HCT116 (cell line): Measurements from ENCODE around the gene TXNDC16. TPM values are rescaled to one million over a fixed set of nuclear protein-coding genes. Genes with fewer than 3 reads are reported as not detected.

Experiments
- ATAC-seq: fragments of 200-7000 bp; cut with Tn5 transposase; 2 replicates; pipeline ENCODE4 v1.9.1; 2020; ENCODE audit warnings: mild to moderate bottlenecking, moderate library complexity
- BruUV-seq: library from RNA; stranded (reverse); fragments of 400-500 nt; replicated peaks from 2 replicates; lab custom pipeline; 2021; lab: Mats Ljungman, UMichigan
- CTCF ChIA-PET: fragments of 300-600 bp; sonication (Branson Sonifier 250); formaldehyde crosslinking; loops from one replicate; lab custom pipeline; 2021; ENCODE audit warnings: antibody characterized with exemption; lab: Charles Lee
- POLR2A ChIA-PET: fragments of 300-600, 350-600 bp; sonication (Branson Sonifier 250); formaldehyde crosslinking; loops from one replicate; lab custom pipeline; 2021; ENCODE audit warnings: antibody characterized with exemption; lab: Charles Lee
- RAD21 ChIA-PET, 2 experiments: fragments of 300-600 bp; sonication (Branson Sonifier 250); formaldehyde crosslinking; loops; one replicate each; lab custom pipeline; 2023; ENCODE audit warnings: low total read pairs in 2 of 2; ENCODE audit not compliant: uncharacterized antibody in 2 of 2, unreplicated experiment in 2 of 2, low non-redundant PET in 1 of 2; lab: Charles Lee
- DNase-seq: peaks from one replicate; pipeline ENCODE4 v3.0.0-alpha.2; 2010; ENCODE audit warnings: low read depth, low spot score
- H2AFZ ChIP-seq: fragments of 200-600 bp; shearing (Covaris generic), sonication (generic); 2 replicates; pipeline ENCODE4 v1.6.1; 2017; ENCODE audit warnings: low read depth, mixed run types, mixed read lengths, antibody characterized with exemption, low read length; ENCODE audit not compliant: poor library complexity, severe bottlenecking
- H3K27ac ChIP-seq: 2 replicates; pipeline ENCODE4 v1.5.1; 2012; ENCODE audit warnings: low read depth, low read length
- H3K27me3 ChIP-seq: fragments of 200-600 bp; sonication (generic); 2 replicates; pipeline ENCODE4 v1.6.1; 2016; ENCODE audit warnings: mixed run types, low read length, mixed read lengths; ENCODE audit not compliant: insufficient read depth
- H3K36me3 ChIP-seq, 2 experiments: fragments of 200-500 bp in 1 of 2; fragments of 200-600 bp in 1 of 2; sonication (Bioruptor generic) in 1 of 2; sonication (generic) in 1 of 2; 2 replicates each; pipeline versions ENCODE4 v1.5.1 to v1.6.1; 2014 to 2016; ENCODE audit warnings: low read length in 2 of 2, inconsistent platforms in 1 of 2, mixed read lengths in 1 of 2, mixed run types in 1 of 2; ENCODE audit not compliant: insufficient read depth in 2 of 2, control insufficient read depth in 1 of 2
- H3K4me1 ChIP-seq, 2 experiments: fragments of 200-600 bp in 1 of 2; sonication (generic) in 1 of 2; 2 replicates each; pipeline versions ENCODE4 v1.5.1 to v1.6.1; 2012 to 2017; ENCODE audit warnings: low read length in 2 of 2, inconsistent platforms in 1 of 2, mild to moderate bottlenecking in 1 of 2, mixed read lengths in 1 of 2, mixed run types in 1 of 2, moderate library complexity in 1 of 2; ENCODE audit not compliant: insufficient read depth in 2 of 2, control insufficient read depth in 1 of 2
- H3K4me2 ChIP-seq: fragments of 200-600 bp; sonication (generic); 2 replicates; pipeline ENCODE4 v1.6.1; 2017; ENCODE audit warnings: mixed run types, low read length, mixed read lengths
- H3K4me3 ChIP-seq, 2 experiments: fragments of 200-600 bp in 1 of 2; sonication (generic) in 1 of 2; replicated peaks in 1 of 2; 2 replicates each; pipeline ENCODE4 v1.5.1; 2011 to 2016; ENCODE audit warnings: low read length in 2 of 2, control low read depth in 1 of 2, low read depth in 1 of 2, mild to moderate bottlenecking in 1 of 2, mixed read lengths in 1 of 2, mixed run types in 1 of 2
- H3K79me2 ChIP-seq: fragments of 200-600 bp; sonication (generic); 2 replicates; pipeline ENCODE4 v1.6.1; 2017; ENCODE audit warnings: mild to moderate bottlenecking, mixed run types, low read length, moderate library complexity, mixed read lengths; ENCODE audit not compliant: insufficient read depth
- H3K9ac ChIP-seq: fragments of 200-600 bp; sonication (generic); 2 replicates; pipeline ENCODE4 v1.6.1; 2016; ENCODE audit warnings: low read length, mixed read lengths
- H3K9me2 ChIP-seq: fragments of 200-600 bp; sonication (generic), shearing (Covaris generic); 2 replicates; pipeline ENCODE4 v1.6.1; 2017; ENCODE audit warnings: mixed run types, mild to moderate bottlenecking, moderate library complexity; ENCODE audit not compliant: insufficient read depth
- H3K9me3 ChIP-seq, 2 experiments: fragments of 200-500 bp in 1 of 2; fragments of 200-600 bp in 1 of 2; sonication (Bioruptor generic) in 1 of 2; sonication (generic) in 1 of 2; 2 replicates each; pipeline ENCODE4 v1.6.1; 2014 to 2017; ENCODE audit warnings: low read length in 2 of 2, mixed read lengths in 2 of 2, inconsistent platforms in 1 of 2, low read depth in 1 of 2, mild to moderate bottlenecking in 1 of 2, mixed run types in 1 of 2, moderate library complexity in 1 of 2; ENCODE audit not compliant: control insufficient read depth in 1 of 2, insufficient read depth in 1 of 2
- H4K20me1 ChIP-seq: fragments of 200-600 bp; sonication (generic), shearing (Covaris generic); 2 replicates; pipeline ENCODE4 v1.6.1; 2017; ENCODE audit warnings: mixed run types, mild to moderate bottlenecking, moderate library complexity; ENCODE audit not compliant: insufficient read depth
- EGR1 ChIP-seq: IDR thresholded peaks from 2 replicates; pipeline ENCODE4 v1.6.1; 2012; ENCODE audit warnings: low read depth
- ELF1 ChIP-seq: IDR thresholded peaks from 2 replicates; pipeline ENCODE4 v1.6.1; 2012; ENCODE audit warnings: low read depth, borderline replicate concordance
- EZH2 ChIP-seq: fragments of 200-600 bp; sonication (generic); IDR thresholded peaks from 2 replicates; pipeline ENCODE4 v1.6.1; 2017; ENCODE audit warnings: antibody characterized with exemption, mixed run types
- EZH2phosphoT487 ChIP-seq: fragments of 200-600 bp; IDR thresholded peaks from 2 replicates; pipeline ENCODE4 v1.6.1; 2018; ENCODE audit warnings: antibody characterized with exemption, borderline replicate concordance
- MAX ChIP-seq: IDR thresholded peaks from 2 replicates; pipeline ENCODE4 v1.6.1; 2012
- RAD21 ChIP-seq: IDR thresholded peaks from 2 replicates; pipeline ENCODE4 v1.6.1; 2012; ENCODE audit warnings: low read depth, mild to moderate bottlenecking
- REST ChIP-seq: IDR thresholded peaks from 2 replicates; pipeline ENCODE4 v1.6.1; 2012; ENCODE audit warnings: low read depth
- YY1 ChIP-seq: IDR thresholded peaks from 2 replicates; pipeline ENCODE4 v1.6.1; 2011; ENCODE audit warnings: low read length, low read depth, moderate library complexity, mild to moderate bottlenecking; ENCODE audit not compliant: insufficient replicate concordance; ENCODE audit errors: extremely low read depth
- ZNF274 ChIP-seq: fragments of 200-500 bp; sonication (Bioruptor generic); IDR thresholded peaks from 2 replicates; pipeline ENCODE4 v1.6.1; 2014; ENCODE audit warnings: mild to moderate bottlenecking, low read depth, low read length, inconsistent platforms
- intact Hi-C: fragments of 100-400 bp; cut with micrococcal nuclease; formaldehyde crosslinking; loops from 2 replicates; pipeline ENCODE4 v1.10.0; 2022
- total RNA-seq: library from RNA; stranded (reverse); gene quantifications from one replicate; pipeline ENCODE4 v1.2.1, GENCODE V29; 2021; ENCODE audit not compliant: unreplicated experiment

The TXNDC16 gene
- total RNA-seq, 1 experiment from 2014 or later = 2.7 TPM

GRCh38 chr14:52552063-52552988, at the start of gene TXNDC16, which contains the start of gene GPR137C (continued):
- no peak for TF ChIP-seq YY1
- no peak for TF ChIP-seq REST
- no peak for TF ChIP-seq RAD21
- TF ChIP-seq ELF1 = no peak
- no peak for TF ChIP-seq EZH2

GRCh38 chr14:52599974-52600373, 47.7 kb upstream of the TXNDC16 start:
- ATAC-seq = no peak
- RAD21 ChIA-PET = no interaction called here

More at GRCh38 chr14:52599974-52600373, 47.7 kb upstream of the TXNDC16 start:
- Histone ChIP-seq H3K36me3 (no peaks in the 10 kb centered on the region), H3K27me3 (no peaks in the 10 kb centered on the region), H3K9me3 (no peaks in the 10 kb centered on the region), H4K20me1 (no peaks in the 10 kb centered on the region), H3K27ac (no peak overlapping the region), H3K9ac (no peak overlapping the region), H3K4me2 (no peak overlapping the region), H3K9me2 (no peaks in the 10 kb centered on the region), H3K4me3 (no peak overlapping the region), H3K4me1 (peaks cover 0 to 4% of the 10 kb centered on the region in 2 experiments; a peak in 1 of 4 replicates)
- CTCF ChIA-PET = no interaction called here
- intact Hi-C loops = no loop called here
- no TSS peak for BruUV-seq
- POLR2A ChIA-PET = no interaction called here
- no peak for DNase-seq
- TF ChIP-seq EZH2phosphoT487 = no peak
- TF ChIP-seq MAX = no peak
- no peak for TF ChIP-seq EGR1
- no peak for TF ChIP-seq ZNF274
- TF ChIP-seq, all 23 proteins: peak for 0
- Histone ChIP-seq H2AFZ (no peak overlapping the region), H3K79me2 (no peaks in the 10 kb centered on the region)
